ENCODE results near the gene ZNF160. TPM values are rescaled to one million over a fixed set of nuclear protein-coding genes. Genes with fewer than 3 reads are reported as not detected.
"Not testable (repeated sequence)": the region's sequence is repeated elsewhere in the genome, so short reads cannot be mapped to it uniquely, and the experiment has no call there.

Gene ZNF160
- total and polyA plus RNA-seq, 9 donors = 21.7 to 53.2 (median 37.5) TPM

GRCh38 chr19:53102206-53102755 lies 941 bp downstream of the ZNF160 start:
- peak overlapping the region; percentile 60 to 72 for H3K27ac ChIP-seq
- H3K27me3 ChIP-seq = no peaks in the 10 kb centered on the region
- WGBS, 3 donors = 22 to 23% (median 22%) methylated on average over 10 of the region's 10 CpGs
- H3K36me3 ChIP-seq = no peaks in the 10 kb centered on the region
- H3K4me3 ChIP-seq = peak overlapping the region; percentile 69
- TF ChIP-seq EP300 (IDR thresholded peaks at IDR 0.05) (no peak), POLR2A (IDR thresholded peaks at IDR 0.05) (no peak)
- TF ChIP-seq, protein P1, sequence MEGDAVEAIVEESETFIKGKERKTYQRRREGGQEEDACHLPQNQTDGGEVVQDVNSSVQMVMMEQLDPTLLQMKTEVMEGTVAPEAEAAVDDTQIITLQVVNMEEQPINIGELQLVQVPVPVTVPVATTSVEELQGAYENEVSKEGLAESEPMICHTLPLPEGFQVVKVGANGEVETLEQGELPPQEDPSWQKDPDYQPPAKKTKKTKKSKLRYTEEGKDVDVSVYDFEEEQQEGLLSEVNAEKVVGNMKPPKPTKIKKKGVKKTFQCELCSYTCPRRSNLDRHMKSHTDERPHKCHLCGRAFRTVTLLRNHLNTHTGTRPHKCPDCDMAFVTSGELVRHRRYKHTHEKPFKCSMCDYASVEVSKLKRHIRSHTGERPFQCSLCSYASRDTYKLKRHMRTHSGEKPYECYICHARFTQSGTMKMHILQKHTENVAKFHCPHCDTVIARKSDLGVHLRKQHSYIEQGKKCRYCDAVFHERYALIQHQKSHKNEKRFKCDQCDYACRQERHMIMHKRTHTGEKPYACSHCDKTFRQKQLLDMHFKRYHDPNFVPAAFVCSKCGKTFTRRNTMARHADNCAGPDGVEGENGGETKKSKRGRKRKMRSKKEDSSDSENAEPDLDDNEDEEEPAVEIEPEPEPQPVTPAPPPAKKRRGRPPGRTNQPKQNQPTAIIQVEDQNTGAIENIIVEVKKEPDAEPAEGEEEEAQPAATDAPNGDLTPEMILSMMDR (IDR thresholded peaks at IDR 0.05) = no peak
- intact Hi-C loops (cut with DNase I) = no loop called here
- H3K9me3 ChIP-seq = no peaks in the 10 kb centered on the region
- DNase-seq = no peak
- peaks cover 9% of the 10 kb centered on the region for H3K4me1 ChIP-seq (ENCODE audit: insufficient read depth)

DNA sequence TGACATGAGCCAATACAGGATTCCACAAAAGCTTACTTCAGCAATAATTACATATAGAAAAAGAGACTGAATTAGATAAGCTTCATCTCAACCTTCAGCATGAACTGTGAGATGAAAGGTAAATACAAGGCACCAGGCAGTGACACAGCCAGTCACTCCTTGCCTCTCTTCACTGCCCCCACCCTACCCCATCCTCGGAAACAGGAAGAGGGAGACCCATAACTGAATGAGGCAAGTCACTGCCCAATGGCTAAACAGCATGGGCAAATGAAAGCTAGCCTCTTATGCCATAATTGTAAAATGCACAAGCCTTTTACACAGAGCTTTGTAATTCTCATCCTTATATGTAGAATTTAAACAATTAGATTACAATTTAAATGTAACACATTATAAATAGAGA lies 1.7 kb downstream of the ZNF160 start:
- Histone ChIP-seq H3K4me3 (no peak overlapping the region), H3K27ac (no peak overlapping the region), H3K9me3 (no peaks in the 10 kb centered on the region), H3K27me3 (no peaks in the 10 kb centered on the region), H3K36me3 (no peaks in the 10 kb centered on the region), H3K4me1 (ENCODE audit: insufficient read depth) (peaks cover 9% of the 10 kb centered on the region)
- 23 to 28% (median 27%) methylated on average over 1 of the region's 1 CpG for WGBS, 3 donors
- intact Hi-C loops (cut with DNase I) = no loop called here
- TF ChIP-seq, protein P1 (IDR thresholded peaks at IDR 0.05) = no peak
- DNase-seq = no peak

DNA sequence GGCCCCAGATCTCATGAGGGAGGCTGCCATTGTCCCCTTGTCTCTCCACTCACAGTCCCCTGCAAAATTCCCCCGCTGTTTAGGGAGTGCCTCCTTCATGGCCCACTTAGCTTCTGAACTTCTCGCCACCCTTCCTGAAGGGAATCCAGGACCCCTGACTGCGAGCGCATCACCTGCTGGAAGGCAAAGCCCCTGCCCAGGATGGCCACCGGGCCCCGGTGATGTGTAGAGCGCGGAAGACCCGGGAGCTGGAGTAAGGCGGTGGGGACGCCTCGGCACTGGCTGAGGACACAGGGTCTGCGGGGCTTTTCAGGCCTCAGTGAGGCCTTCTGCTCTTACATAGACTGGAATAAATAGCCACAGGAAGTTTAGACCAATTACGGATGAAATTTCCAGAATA lies 4.7 kb downstream of the ZNF160 start:
- DNase-seq; H3K36me3 ChIP-seq; H3K4me1 ChIP-seq (ENCODE audit: insufficient read depth); H3K9me3 ChIP-seq; H3K27me3 ChIP-seq; H3K4me3 ChIP-seq; H3K27ac ChIP-seq: not testable (repeated sequence)
- intact Hi-C loops (cut with DNase I) = loop anchor here in 2 of 4 donors (2.0 kb wide), 1 partner anchor 30 kb away; no protein-coding TSS in a partner anchor
- 95 to 98% (median 96%) methylated on average over 14 of the region's 14 CpGs for WGBS, 3 donors

DNA sequence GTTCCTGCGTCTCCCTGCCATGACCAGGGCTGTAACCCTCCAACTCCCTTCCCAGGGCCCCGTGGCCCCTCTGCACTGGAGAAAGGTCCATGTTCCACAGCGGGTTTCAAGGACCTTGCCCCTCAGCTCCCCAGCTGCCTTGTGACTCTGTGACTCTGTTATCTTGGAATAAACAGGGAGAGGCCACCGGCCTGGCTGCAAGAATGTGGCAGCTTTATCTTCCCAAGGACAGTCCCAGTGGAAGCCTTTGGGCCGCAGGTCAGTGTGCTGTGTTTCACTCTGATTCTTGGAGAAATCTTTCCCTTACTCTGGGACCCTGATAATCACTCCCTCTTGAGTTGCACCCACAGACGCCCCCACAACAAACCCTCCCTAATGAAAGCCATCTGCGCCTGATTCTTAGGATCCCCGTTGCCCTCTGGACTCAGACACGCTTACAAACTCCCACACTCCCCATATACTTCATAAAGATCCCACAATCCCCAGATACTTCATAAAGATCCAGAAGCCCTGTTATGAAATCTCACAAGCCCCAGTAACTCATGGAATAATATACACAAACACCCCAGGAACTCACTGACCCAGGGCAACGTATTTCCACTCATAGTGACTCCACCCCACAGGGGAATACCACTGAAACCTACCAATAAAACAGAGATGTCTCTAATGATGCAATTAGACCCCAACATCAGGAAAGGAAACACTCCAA lies 6.1 kb downstream of the ZNF160 start:
- H3K9me3 ChIP-seq; H3K4me1 ChIP-seq (ENCODE audit: insufficient read depth); H3K36me3 ChIP-seq; intact Hi-C loops (cut with DNase I); H3K27me3 ChIP-seq; DNase-seq; H3K27ac ChIP-seq; H3K4me3 ChIP-seq: not testable (repeated sequence)
- 33 to 37% (median 36%) methylated on average over 4 to 5 of the region's 10 CpGs for WGBS, 3 donors

DNA sequence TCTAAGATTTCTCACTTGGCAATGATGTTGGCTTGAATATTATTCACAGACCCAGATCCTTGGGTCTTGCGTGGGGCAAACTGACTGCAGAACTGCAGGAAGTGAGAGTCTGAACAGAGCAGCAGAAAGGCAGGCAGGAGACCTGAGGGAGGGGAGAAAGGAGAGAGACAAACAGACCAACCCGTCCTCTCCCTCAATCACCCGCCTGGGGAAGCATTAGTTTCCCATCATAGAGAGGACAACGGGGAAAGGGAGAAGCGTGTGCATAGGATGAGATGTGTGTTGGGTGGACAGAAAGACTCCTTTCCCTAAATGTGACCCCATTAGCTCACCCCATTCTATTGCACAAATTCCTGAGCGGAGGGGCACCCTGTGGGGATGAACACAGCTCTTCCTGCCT lies 6.6 kb downstream of the ZNF160 start:
- H3K4me1 ChIP-seq (ENCODE audit: insufficient read depth); H3K27ac ChIP-seq; H3K9me3 ChIP-seq; intact Hi-C loops (cut with DNase I); H3K36me3 ChIP-seq; H3K27me3 ChIP-seq; H3K4me3 ChIP-seq; DNase-seq: not testable (repeated sequence)
- WGBS, 3 donors = 35 to 56% (median 49%) methylated on average over 4 to 5 of the region's 6 CpGs

GRCh38 chr19:53094754-53095575 lies 8.3 kb downstream of the ZNF160 start:
- H3K27ac ChIP-seq = no peak overlapping the region
- no peaks in the 10 kb centered on the region for H3K36me3 ChIP-seq
- H3K4me3 ChIP-seq = no peak overlapping the region
- peaks cover 1% of the 10 kb centered on the region for H3K4me1 ChIP-seq (ENCODE audit: insufficient read depth)
- WGBS, 3 donors = 67 to 77% (median 72%) methylated on average over 28 to 29 of the region's 29 CpGs
- no peaks in the 10 kb centered on the region for H3K9me3 ChIP-seq
- no peak for DNase-seq
- H3K27me3 ChIP-seq = no peaks in the 10 kb centered on the region
- no peak for TF ChIP-seq POLR2A (IDR thresholded peaks at IDR 0.05)
- intact Hi-C loops (cut with DNase I) = no loop called here
